ENCODE results near the gene CA12.

The CA12 gene

GRCh38 chr15:63329567-63330350 lies 51.9 kb downstream of the CA12 start:
- H3K27me3 Mint-ChIP-seq (ENCODE audit: low read depth, poor library complexity) = no peaks in the 10 kb centered on the region

GRCh38 chr15:63327648-63328421 lies 53.8 kb downstream of the CA12 start:
- Mint-ChIP-seq H3K27me3 (ENCODE audit: low read depth, poor library complexity) (no peaks in the 10 kb centered on the region), H3K36me3 (ENCODE audit: low read depth) (peaks cover 25% of the 10 kb centered on the region), H3K4me1 (peaks cover 47% of the 10 kb centered on the region), H3K9me3 (no peaks in the 10 kb centered on the region), H3K27ac (no peak overlapping the region), H3K4me3 (no peak overlapping the region)
- peak; percentile 16 for DNase-seq
- no peak for TF ChIP-seq CTCF (IDR thresholded peaks at IDR 0.05)

More at GRCh38 chr15:63329567-63330350, 51.9 kb downstream of the CA12 start:
- Mint-ChIP-seq H3K9me3 (no peaks in the 10 kb centered on the region), H3K4me1 (peaks cover 42% of the 10 kb centered on the region), H3K4me3 (no peak overlapping the region), H3K27ac (no peak overlapping the region), H3K36me3 (ENCODE audit: low read depth) (peaks cover 25% of the 10 kb centered on the region)
- TF ChIP-seq CTCF (IDR thresholded peaks at IDR 0.05) = no peak
- DNase-seq = no peak

- Mint-ChIP-seq H3K9me3 (no peaks in the 10 kb centered on the region), H3K4me3 (no peak overlapping the region), H3K4me1 (peaks cover 24% of the 10 kb centered on the region), H3K27me3 (ENCODE audit: low read depth, poor library complexity) (no peaks in the 10 kb centered on the region), H3K36me3 (ENCODE audit: low read depth) (peaks cover 21% of the 10 kb centered on the region), H3K27ac (no peak overlapping the region)
- DNase-seq = no peak
- TF ChIP-seq CTCF (IDR thresholded peaks at IDR 0.05) = no peak
Observed at GRCh38 chr15:63324770-63325169, 56.9 kb downstream of the CA12 start.

GRCh38 chr15:63323798-63324563 lies 57.7 kb downstream of the CA12 start:
- Mint-ChIP-seq H3K4me1 (peaks cover 16% of the 10 kb centered on the region), H3K36me3 (ENCODE audit: low read depth) (peaks cover 21% of the 10 kb centered on the region), H3K4me3 (no peak overlapping the region), H3K9me3 (no peaks in the 10 kb centered on the region), H3K27me3 (ENCODE audit: low read depth, poor library complexity) (no peaks in the 10 kb centered on the region), H3K27ac (peak overlapping the region; percentile 39)
- no peak for DNase-seq
- TF ChIP-seq CTCF (IDR thresholded peaks at IDR 0.05) = no peak

- DNase-seq = no peak
- Mint-ChIP-seq H3K27me3 (ENCODE audit: low read depth, poor library complexity) (peaks cover 3% of the 10 kb centered on the region), H3K4me3 (no peak overlapping the region), H3K36me3 (ENCODE audit: low read depth) (peaks cover 17% of the 10 kb centered on the region), H3K9me3 (no peaks in the 10 kb centered on the region), H3K27ac (peak overlapping the region; percentile 9), H3K4me1 (peaks cover 9% of the 10 kb centered on the region)
- no peak for TF ChIP-seq CTCF (IDR thresholded peaks at IDR 0.05)
Observed at GRCh38 chr15:63322541-63322940, 59.1 kb downstream of the CA12 start.
